HepG2 (cell line): Measurements from ENCODE around the gene COASY. TPM values are rescaled to one million over a fixed set of nuclear protein-coding genes. Genes with fewer than 3 reads are reported as not detected.

Experiments used
- CCDC6 ChIP-seq: sonication (generic); formaldehyde crosslinking; IDR thresholded peaks from 2 replicates; pipeline ENCODE4 v1.8.1; 2022; ENCODE audit warnings: mild to moderate bottlenecking, missing genetic modification reagents, moderate library complexity
- CEBPG ChIP-seq: IDR thresholded peaks from 2 replicates; pipeline ENCODE4 v1.6.1; 2016
- CSRNP1 ChIP-seq: sonication (generic); formaldehyde crosslinking; IDR thresholded peaks from 2 replicates; pipeline ENCODE4 v1.8.1; 2023; ENCODE audit warnings: mild to moderate bottlenecking, missing genetic modification reagents
- FOXA3 ChIP-seq: IDR thresholded peaks from 2 replicates; pipeline ENCODE4 v1.6.1; 2016; ENCODE audit warnings: missing genetic modification reagents, missing compliant biosample characterization
- HNRNPUL1 ChIP-seq: fragments of 200-400 bp; formaldehyde crosslinking; IDR thresholded peaks from 2 replicates; pipeline ENCODE4 v1.6.1; 2017; ENCODE audit warnings: low read depth, mild to moderate bottlenecking, low read length, moderate library complexity
- MXD4 ChIP-seq: IDR thresholded peaks from 2 replicates; pipeline ENCODE4 v1.6.1; 2016; ENCODE audit warnings: mild to moderate bottlenecking, missing biosample characterization, missing genetic modification reagents
- NFIC ChIP-seq: IDR thresholded peaks from 2 replicates; pipeline ENCODE4 v1.6.1; 2012; ENCODE audit warnings: mild to moderate bottlenecking, low read length, inconsistent platforms
- PAX8 ChIP-seq: sonication (generic); formaldehyde crosslinking; IDR thresholded peaks from 2 replicates; pipeline ENCODE4 v1.8.0; 2022; ENCODE audit warnings: mild to moderate bottlenecking, missing genetic modification reagents, borderline replicate concordance
- PHF5A ChIP-seq: IDR thresholded peaks from one replicate; pipeline ENCODE4 v1.6.1; 2018; ENCODE audit warnings: low read depth, missing genetic modification reagents; ENCODE audit not compliant: unreplicated experiment
- SCMH1 ChIP-seq: sonication (generic); formaldehyde crosslinking; IDR thresholded peaks from 2 replicates; pipeline ENCODE4 v1.9.0; 2021; ENCODE audit warnings: missing genetic modification reagents, mild to moderate bottlenecking, borderline replicate concordance
- STAT6 ChIP-seq: sonication (generic); formaldehyde crosslinking; IDR thresholded peaks from 2 replicates; pipeline ENCODE4 v1.4.0; 2020; ENCODE audit warnings: missing genetic modification reagents, mild to moderate bottlenecking, borderline replicate concordance
- THAP9 ChIP-seq: sonication (generic); formaldehyde crosslinking; IDR thresholded peaks from 2 replicates; pipeline ENCODE4; 2020; ENCODE audit warnings: missing genetic modification reagents, mild to moderate bottlenecking, borderline replicate concordance
- ZNF138 ChIP-seq: sonication (generic); formaldehyde crosslinking; IDR thresholded peaks from 2 replicates; pipeline ENCODE4 v1.5.0; 2020; ENCODE audit warnings: mild to moderate bottlenecking, low read depth, missing genetic modification reagents
- ZNF17 ChIP-seq: sonication (generic); formaldehyde crosslinking; IDR thresholded peaks from 2 replicates; pipeline ENCODE4 v1.5.0; 2020; ENCODE audit warnings: mild to moderate bottlenecking, missing genetic modification reagents
- ZNF180 ChIP-seq: sonication (generic); formaldehyde crosslinking; IDR thresholded peaks from 2 replicates; pipeline ENCODE4 v1.4.0; 2020; ENCODE audit warnings: low read depth, missing genetic modification reagents, borderline replicate concordance
- ZNF326 ChIP-seq: sonication (generic); formaldehyde crosslinking; IDR thresholded peaks from 2 replicates; pipeline ENCODE4 v1.4.0; 2020; ENCODE audit warnings: missing genetic modification reagents, borderline replicate concordance
- ZNF333 ChIP-seq: sonication (generic); formaldehyde crosslinking; IDR thresholded peaks from 2 replicates; pipeline ENCODE4 v1.4.0; 2020; ENCODE audit warnings: mild to moderate bottlenecking, missing genetic modification reagents, borderline replicate concordance
- ZNF530 ChIP-seq: sonication (generic); formaldehyde crosslinking; IDR thresholded peaks from 2 replicates; pipeline ENCODE4 v1.5.0; 2020; ENCODE audit warnings: low read depth, mild to moderate bottlenecking, missing genetic modification reagents
- ZNF7 ChIP-seq: IDR thresholded peaks from 2 replicates; pipeline ENCODE4 v1.6.1; 2016; ENCODE audit warnings: missing biosample characterization, missing genetic modification reagents
- polyA plus RNA-seq, 8 experiments: library from polyadenylated mRNA; depleted of rRNA in 3 of 8; stranded (reverse) in 7 of 8; unstranded in 1 of 8; fragments of >200 nt; fragmentation: Illumina TruSeq in 4 of 8; extraction: Trizol in 4 of 8; gene quantifications; 2 replicates each; pipeline versions ENCODE4 v1.2.1 to v1.2.3, GENCODE V29; 2011 to 2016; ENCODE audit warnings: low read depth in 4 of 8, missing spikeins in 1 of 8, mixed read lengths in 1 of 8; ENCODE audit not compliant: insufficient read depth in 1 of 8
- total RNA-seq, 5 experiments: library from RNA; depleted of rRNA; stranded (reverse); fragments of >200 nt; fragmentation: Illumina TruSeq; extraction: Trizol; gene quantifications; 2 replicates each; pipeline ENCODE4 v1.2.3, GENCODE V29; 2016; ENCODE audit warnings: low read depth in 1 of 5
- TF ChIP-seq, protein P1 (sequence below): sonication (generic); formaldehyde crosslinking; IDR thresholded peaks from 2 replicates; pipeline ENCODE4 v1.8.0; 2022; ENCODE audit warnings: mild to moderate bottlenecking, missing genetic modification reagents; ENCODE audit not compliant: insufficient replicate concordance

The COASY gene
- total and polyA plus RNA-seq, 2 of the 13 experiments (the other 11 are each of a cell fraction or from before 2014, with no cell fraction given) = 90.7 to 125 TPM

GRCh38 chr17:42531455-42532354 is 30.2 kb upstream of the COASY start (continued):
- TF ChIP-seq THAP9 (CRISPR knock-in tag) (0 out of 2 replicates have a peak, but pooled peaks have one; percentile 33), CSRNP1 (CRISPR knock-in tag) (no peak), PHF5A (CRISPR knock-in tag) (no peak), ZNF7 (no peak), ZNF530 (CRISPR knock-in tag) (no peak), ZNF180 (CRISPR knock-in tag) (no peak), CEBPG (CRISPR knock-in tag) (no peak), ZNF138 (no peak), NFIC (no peak), ZNF333 (CRISPR knock-in tag) (no peak), FOXA3 (CRISPR knock-in tag) (peak; percentile 25), CCDC6 (CRISPR knock-in tag) (0 out of 2 replicates have a peak, but pooled peaks have one; percentile 43), HNRNPUL1 (no peak), PAX8 (no peak), MXD4 (CRISPR knock-in tag) (peak; percentile 30; the same call in 1 of the 2 replicates), ZNF326 (CRISPR knock-in tag) (no peak), ZNF17 (CRISPR knock-in tag) (no peak), SCMH1 (no peak), STAT6 (CRISPR knock-in tag) (no peak; the same call in 1 of the 2 replicates)
- TF ChIP-seq, protein P1, sequence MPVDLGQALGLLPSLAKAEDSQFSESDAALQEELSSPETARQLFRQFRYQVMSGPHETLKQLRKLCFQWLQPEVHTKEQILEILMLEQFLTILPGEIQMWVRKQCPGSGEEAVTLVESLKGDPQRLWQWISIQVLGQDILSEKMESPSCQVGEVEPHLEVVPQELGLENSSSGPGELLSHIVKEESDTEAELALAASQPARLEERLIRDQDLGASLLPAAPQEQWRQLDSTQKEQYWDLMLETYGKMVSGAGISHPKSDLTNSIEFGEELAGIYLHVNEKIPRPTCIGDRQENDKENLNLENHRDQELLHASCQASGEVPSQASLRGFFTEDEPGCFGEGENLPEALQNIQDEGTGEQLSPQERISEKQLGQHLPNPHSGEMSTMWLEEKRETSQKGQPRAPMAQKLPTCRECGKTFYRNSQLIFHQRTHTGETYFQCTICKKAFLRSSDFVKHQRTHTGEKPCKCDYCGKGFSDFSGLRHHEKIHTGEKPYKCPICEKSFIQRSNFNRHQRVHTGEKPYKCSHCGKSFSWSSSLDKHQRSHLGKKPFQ (CRISPR knock-in tag) = no peak
